Transverse colon (tissue), 4 donors: Measurements from ENCODE around the gene GSK3B. TPM values are rescaled to one million over a fixed set of nuclear protein-coding genes. Genes with fewer than 3 reads are reported as not detected.

Experiments used
- DNase-seq: peaks from one replicate; pipeline ENCODE4 v3.0.0-alpha.2; 2019
- H3K27ac ChIP-seq, 4 donors: fragments of 200-600 bp; sonication (generic); 2 replicates each; pipeline ENCODE4 v1.5.1; 2016 to 2018; ENCODE audit warnings: inconsistent platforms in 4 of 4
- H3K27me3 ChIP-seq: fragments of 200-600 bp; sonication (generic); 2 replicates; pipeline ENCODE4 v1.5.1; 2017; ENCODE audit warnings: inconsistent platforms
- H3K36me3 ChIP-seq, 4 donors: fragments of 200-600 bp; sonication (generic); 2 replicates each; pipeline ENCODE4 v1.5.1; 2017 to 2019; ENCODE audit warnings: inconsistent platforms in 4 of 4
- H3K4me1 ChIP-seq, 4 donors: fragments of 200-600 bp; sonication (generic); 2 replicates each; pipeline ENCODE4 v1.5.1; 2017 to 2020; ENCODE audit warnings: inconsistent platforms in 4 of 4
- H3K4me3 ChIP-seq, 4 donors: fragments of 200-600 bp; sonication (generic); 1 replicate in 1 of 4; 2 replicates in 3 of 4; pipeline versions ENCODE4 v1.5.1 to v1.6.1; 2017 to 2019; ENCODE audit warnings: inconsistent platforms in 4 of 4
- H3K9me3 ChIP-seq, 2 donors: fragments of 200-600 bp; sonication (generic); 2 replicates each; pipeline ENCODE4 v1.5.1; 2017 to 2019; ENCODE audit warnings: inconsistent platforms in 2 of 2
- EP300 ChIP-seq: sonication (generic); formaldehyde crosslinking; IDR thresholded peaks from one replicate; pipeline ENCODE4 v1.6.1; 2017; ENCODE audit warnings: antibody characterized with exemption, low read depth
- POLR2A ChIP-seq: fragments of 450-650 bp; IDR thresholded peaks from one replicate; pipeline ENCODE4 v1.6.1; 2016; ENCODE audit warnings: antibody characterized with exemption, mild to moderate bottlenecking, moderate library complexity
- POLR2AphosphoS5 ChIP-seq, 3 donors: sonication (generic); formaldehyde crosslinking; IDR thresholded peaks; one replicate each; pipeline ENCODE4 v1.6.1; 2016; ENCODE audit warnings: antibody characterized with exemption in 3 of 3
- WGBS, 2 donors: methylation state at CpG; one replicate each; pipeline ENCODE4 v1.1.5; 2018; ENCODE audit warnings: low coverage in 1 of 2; 5-methylcytosine and 5-hydroxymethylcytosine counted together
- in situ Hi-C, 4 donors: fragments of 200-750 bp; cut with MboI; loops; one replicate each; pipeline versions ENCODE4 v1.15.0 to v1.15.1; 2017; ENCODE audit warnings: low sequenced_read_pairs in 3 of 4, low pct_ligation_motif_present in 1 of 4, low pct_unique_long_range_greater_than_20kb in 1 of 4
- intact Hi-C: fragments of 100-400 bp; cut with DNase I; formaldehyde crosslinking; loops from one replicate; pipeline ENCODE4 v1.15.1; 2023; ENCODE audit warnings: low total_unique reads
- total RNA-seq, 4 donors: library from RNA; depleted of rRNA; stranded (reverse); fragments of >200 nt; gene quantifications; one replicate each; pipeline ENCODE4 v1.1.0, GENCODE V29; 2016
- TF ChIP-seq, protein P1 (sequence below), 5 experiments: fragments of 200-600 bp in 3 of 5; fragments of 450-650 bp in 2 of 5; sonication (generic) in 3 of 5; IDR thresholded peaks; 1 replicate in 2 of 5; 2 replicates in 3 of 5; pipeline ENCODE4 v1.5.1; 2016 to 2017; ENCODE audit warnings: antibody characterized with exemption in 5 of 5, inconsistent platforms in 3 of 5, mild to moderate bottlenecking in 2 of 5, moderate library complexity in 1 of 5

Gene GSK3B
- total RNA-seq, 4 donors from 2014 or later, result 14.7 to 35.9 (median 24.2) TPM

DNA sequence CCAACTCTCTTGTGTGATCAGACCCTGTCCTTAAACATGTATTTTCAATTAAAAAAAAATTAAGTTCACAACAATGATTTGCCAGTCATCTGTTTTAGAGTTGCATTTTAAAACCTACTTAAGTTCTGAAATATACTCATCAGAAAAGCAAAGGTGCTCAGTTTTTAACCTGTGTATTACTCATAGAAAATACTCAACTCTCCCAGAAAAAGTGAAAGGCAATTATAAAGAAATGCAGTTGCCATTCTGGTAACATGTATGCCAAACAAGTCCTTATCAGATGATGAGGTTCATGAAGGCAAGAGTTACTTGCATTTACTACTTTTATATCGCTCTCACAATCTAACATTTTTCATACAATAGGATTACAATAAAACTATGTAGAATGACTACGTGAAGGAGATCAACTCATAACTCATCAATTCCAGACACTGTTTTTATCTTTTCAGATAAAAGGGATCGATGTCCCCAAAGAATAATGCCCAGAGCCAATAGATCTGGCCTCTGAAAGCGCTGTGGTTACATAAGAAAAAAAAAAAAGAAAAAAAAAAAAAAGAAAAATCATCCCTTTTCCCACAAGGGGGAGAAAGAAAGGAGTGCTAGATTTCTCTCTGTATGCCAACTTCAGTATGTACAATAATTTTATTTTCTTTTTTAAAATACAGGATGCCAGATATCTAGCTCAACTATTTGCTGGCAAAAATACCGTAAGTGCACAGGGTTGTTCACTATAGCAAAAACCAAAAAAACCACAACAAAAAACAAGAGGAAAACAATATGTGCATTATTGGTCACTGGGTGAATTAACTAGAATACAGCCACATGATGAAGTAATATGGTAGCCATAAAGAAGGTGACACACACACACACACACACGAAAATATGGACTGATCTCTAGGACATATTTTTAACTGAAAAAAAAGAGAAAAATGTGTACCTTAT is 175.0 kb downstream of the GSK3B start:
- no peak overlapping the region for H3K4me3 ChIP-seq
- DNase-seq, result no peak
- in situ Hi-C loops (no loop called here), intact Hi-C loops (no loop called here)
- WGBS, 2 donors, result 78 to 89% methylated on average over 6 of the region's 6 CpGs
- no peak for TF ChIP-seq POLR2AphosphoS5 (IDR thresholded peaks at IDR 0.05)
- TF ChIP-seq, protein P1, sequence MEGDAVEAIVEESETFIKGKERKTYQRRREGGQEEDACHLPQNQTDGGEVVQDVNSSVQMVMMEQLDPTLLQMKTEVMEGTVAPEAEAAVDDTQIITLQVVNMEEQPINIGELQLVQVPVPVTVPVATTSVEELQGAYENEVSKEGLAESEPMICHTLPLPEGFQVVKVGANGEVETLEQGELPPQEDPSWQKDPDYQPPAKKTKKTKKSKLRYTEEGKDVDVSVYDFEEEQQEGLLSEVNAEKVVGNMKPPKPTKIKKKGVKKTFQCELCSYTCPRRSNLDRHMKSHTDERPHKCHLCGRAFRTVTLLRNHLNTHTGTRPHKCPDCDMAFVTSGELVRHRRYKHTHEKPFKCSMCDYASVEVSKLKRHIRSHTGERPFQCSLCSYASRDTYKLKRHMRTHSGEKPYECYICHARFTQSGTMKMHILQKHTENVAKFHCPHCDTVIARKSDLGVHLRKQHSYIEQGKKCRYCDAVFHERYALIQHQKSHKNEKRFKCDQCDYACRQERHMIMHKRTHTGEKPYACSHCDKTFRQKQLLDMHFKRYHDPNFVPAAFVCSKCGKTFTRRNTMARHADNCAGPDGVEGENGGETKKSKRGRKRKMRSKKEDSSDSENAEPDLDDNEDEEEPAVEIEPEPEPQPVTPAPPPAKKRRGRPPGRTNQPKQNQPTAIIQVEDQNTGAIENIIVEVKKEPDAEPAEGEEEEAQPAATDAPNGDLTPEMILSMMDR (IDR thresholded peaks at IDR 0.05), result no peak
- no peak for TF ChIP-seq POLR2A
- TF ChIP-seq EP300, result no peak
- peaks cover 0 to 5% (median 0%) of the 10 kb centered on the region in 4 donors for H3K36me3 ChIP-seq
- H3K27me3 ChIP-seq, result no peaks in the 10 kb centered on the region
- no peaks in the 10 kb centered on the region for H3K9me3 ChIP-seq
- H3K27ac ChIP-seq, result no peak overlapping the region
- peaks cover 0 to 5% (median 2%) of the 10 kb centered on the region in 4 donors for H3K4me1 ChIP-seq

DNA sequence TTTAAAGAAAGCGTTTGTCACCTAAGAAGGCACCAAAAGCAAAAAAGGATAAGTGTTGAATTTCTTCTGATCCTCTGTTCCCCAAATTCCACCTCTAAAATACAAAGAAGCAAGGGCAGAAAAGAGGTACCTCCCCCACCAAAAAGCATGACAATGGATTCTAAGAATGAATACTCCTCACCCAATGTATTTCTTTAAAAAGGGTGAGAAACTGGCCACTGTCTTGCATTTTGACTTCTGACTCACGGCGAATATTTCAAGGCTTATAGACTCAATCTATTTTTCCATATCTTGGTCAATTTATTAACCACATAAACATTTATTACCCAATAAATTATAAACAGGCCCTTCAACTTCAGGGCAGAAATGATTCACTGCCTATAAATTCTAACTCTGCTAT is 181.2 kb downstream of the GSK3B start:
- Histone ChIP-seq H3K4me1 (no peaks in the 10 kb centered on the region), H3K27ac (no peak overlapping the region), H3K4me3 (no peak overlapping the region), H3K27me3 (no peaks in the 10 kb centered on the region), H3K9me3 (no peaks in the 10 kb centered on the region), H3K36me3 (peaks cover 0 to 15% (median 2%) of the 10 kb centered on the region in 4 donors)
- WGBS, 2 donors, result 80 to 83% methylated on average over 3 of the region's 3 CpGs
- no peak for DNase-seq
- TF ChIP-seq EP300 (no peak), POLR2A (no peak), POLR2AphosphoS5 (IDR thresholded peaks at IDR 0.05) (no peak)
- TF ChIP-seq, protein P1 (IDR thresholded peaks at IDR 0.05), result no peak
- in situ Hi-C loops (no loop called here), intact Hi-C loops (no loop called here)

DNA sequence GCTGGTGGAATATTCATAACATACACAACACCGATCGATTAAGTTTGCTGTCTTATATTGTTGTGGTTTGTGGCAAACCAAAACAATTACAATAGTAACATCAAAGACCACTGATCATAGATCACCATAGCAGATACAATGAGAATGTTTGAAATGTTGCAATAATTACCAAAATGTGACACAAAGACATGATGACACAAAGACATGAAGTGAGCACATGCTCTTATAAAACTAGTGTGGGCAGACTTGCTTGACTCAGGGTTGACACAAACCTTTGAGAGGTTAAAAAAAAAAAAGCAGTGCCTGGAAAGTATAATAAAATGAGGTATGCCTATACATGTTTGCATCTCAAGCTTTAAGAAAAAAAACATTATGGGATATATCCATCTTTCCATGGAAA is 182.0 kb downstream of the GSK3B start:
- Histone ChIP-seq H3K4me3 (no peak overlapping the region), H3K4me1 (no peaks in the 10 kb centered on the region), H3K27me3 (no peaks in the 10 kb centered on the region), H3K36me3 (peaks cover 0 to 15% (median 2%) of the 10 kb centered on the region in 4 donors), H3K9me3 (no peaks in the 10 kb centered on the region), H3K27ac (no peak overlapping the region)
- TF ChIP-seq POLR2A (no peak), POLR2AphosphoS5 (IDR thresholded peaks at IDR 0.05) (no peak), EP300 (no peak)
- TF ChIP-seq, protein P1 (IDR thresholded peaks at IDR 0.05), result no peak
- intact Hi-C loops (no loop called here), in situ Hi-C loops (no loop called here)
- 35% methylated on average over 2 of the region's 2 CpGs; no CpG with 5 or more reads in 1 of the 2 donors for whole genome bisulfite sequencing, 2 donors
- DNase-seq, result no peak

DNA sequence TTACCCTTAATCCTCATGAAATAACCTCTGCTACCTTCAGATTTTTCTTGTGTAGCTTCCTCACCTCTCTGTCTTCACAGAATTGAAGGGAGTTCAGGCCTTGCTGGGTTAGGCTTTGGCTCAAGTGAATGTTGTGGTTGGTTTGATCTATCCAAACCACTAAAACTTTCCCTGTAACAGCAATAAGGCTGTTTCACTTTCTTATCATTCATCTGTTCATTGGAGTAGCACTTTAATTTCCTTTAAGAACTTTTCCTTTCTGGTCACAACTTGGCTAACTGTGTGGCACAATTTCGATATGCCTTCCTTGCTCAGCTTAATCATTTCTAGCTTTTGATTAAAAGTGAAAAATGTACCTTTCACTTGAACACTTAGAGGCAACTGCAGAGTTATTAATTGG is 182.5 kb downstream of the GSK3B start:
- no peaks in the 10 kb centered on the region for H3K4me1 ChIP-seq
- H3K27ac ChIP-seq, result no peak overlapping the region
- 60 to 71% methylated on average over 1 of the region's 1 CpG for WGBS, 2 donors
- no peaks in the 10 kb centered on the region for H3K27me3 ChIP-seq
- intact Hi-C loops (no loop called here), in situ Hi-C loops (no loop called here)
- no peak for DNase-seq
- no peak for TF ChIP-seq POLR2AphosphoS5 (IDR thresholded peaks at IDR 0.05)
- no peak for TF ChIP-seq POLR2A
- TF ChIP-seq EP300, result no peak
- TF ChIP-seq, protein P1 (IDR thresholded peaks at IDR 0.05), result no peak
- peaks cover 0 to 15% (median 2%) of the 10 kb centered on the region in 4 donors for H3K36me3 ChIP-seq
- H3K4me3 ChIP-seq, result no peak overlapping the region
- H3K9me3 ChIP-seq, result no peaks in the 10 kb centered on the region
